HG03521 (cell line): Measurements from ENCODE around the gene CIBAR2.

Experiments
- ATAC-seq: cut with Tn5 transposase; IDR thresholded peaks from one replicate; pipeline ENCODE4 v1.9.1; 2021; ENCODE audit warnings: mild to moderate bottlenecking, moderate library complexity; ENCODE audit not compliant: unreplicated experiment

The CIBAR2 gene

GRCh38 chr16:85103114-85104079, 8.9 kb downstream of the CIBAR2 start:
- no peak for ATAC-seq

GRCh38 chr16:85101956-85102630, 10.2 kb downstream of the CIBAR2 start:
- no peak for ATAC-seq

GRCh38 chr16:85100265-85100664, 12.0 kb downstream of the CIBAR2 start:
- ATAC-seq = no peak

- no peak for ATAC-seq
These were observed 13.7 kb downstream of the CIBAR2 start for GRCh38 chr16:85098565-85098964.

GRCh38 chr16:85096921-85097320, 15.4 kb downstream of the CIBAR2 start:
- ATAC-seq = no peak

GRCh38 chr16:85094812-85095211, 17.5 kb downstream of the CIBAR2 start:
- no peak for ATAC-seq

- no peak for ATAC-seq
These were observed 18.0 kb downstream of the CIBAR2 start for GRCh38 chr16:85094176-85094805.

GRCh38 chr16:85093705-85094104, 18.6 kb downstream of the CIBAR2 start:
- no peak for ATAC-seq

GRCh38 chr16:85092851-85093250, 19.4 kb downstream of the CIBAR2 start:
- ATAC-seq = no peak

GRCh38 chr16:85092309-85092708, 20.0 kb downstream of the CIBAR2 start:
- ATAC-seq = no peak

- no peak for ATAC-seq
These were observed 20.8 kb downstream of the CIBAR2 start for GRCh38 chr16:85091522-85091910.

- no peak for ATAC-seq
These were observed 21.3 kb downstream of the CIBAR2 start for GRCh38 chr16:85090873-85091521.

GRCh38 chr16:85090181-85090580, 22.1 kb downstream of the CIBAR2 start:
- ATAC-seq = no peak

- no peak for ATAC-seq
These were observed 22.7 kb downstream of the CIBAR2 start for GRCh38 chr16:85089525-85089924.

- no peak for ATAC-seq
These were observed 23.6 kb downstream of the CIBAR2 start for GRCh38 chr16:85088570-85089199.

GRCh38 chr16:85087899-85088569, 24.2 kb downstream of the CIBAR2 start:
- no peak for ATAC-seq

GRCh38 chr16:85086347-85087291, 25.7 kb downstream of the CIBAR2 start:
- ATAC-seq = peak; percentile 54

- no peak for ATAC-seq
These were observed 26.6 kb downstream of the CIBAR2 start for GRCh38 chr16:85085721-85086120.
